K562 (cell line): ENCODE results near the gene SEC22C. TPM values are rescaled to one million over a fixed set of nuclear protein-coding genes. Genes with fewer than 3 reads are reported as not detected.

Experiments
- ATF7 ChIP-seq: fragments of 450-650 bp; IDR thresholded peaks from 2 replicates; pipeline ENCODE4 v1.7.1; 2014; ENCODE audit warnings: mild to moderate bottlenecking, moderate library complexity
- CBFB ChIP-seq: sonication (generic); formaldehyde crosslinking; IDR thresholded peaks from 2 replicates; pipeline ENCODE4 v1.4.0; 2020; ENCODE audit warnings: mild to moderate bottlenecking, missing genetic modification reagents
- COPS2 ChIP-seq: fragments of 450-650 bp; conservative IDR thresholded peaks from 2 replicates; pipeline ENCODE4 v1.6.1; 2016; ENCODE audit warnings: mild to moderate bottlenecking, moderate library complexity
- EGR1 ChIP-seq: fragments of 450-650 bp; conservative IDR thresholded peaks from 2 replicates; pipeline ENCODE4 v1.6.1; 2017; ENCODE audit warnings: mild to moderate bottlenecking
- MED1 ChIP-seq: sonication (generic); formaldehyde crosslinking; IDR thresholded peaks from 2 replicates; pipeline ENCODE4 v1.8.1; 2023; ENCODE audit warnings: missing genetic modification reagents, borderline replicate concordance
- MTA3 ChIP-seq: fragments of 450-650 bp; formaldehyde crosslinking; IDR thresholded peaks from 2 replicates; pipeline ENCODE4 v1.6.1; 2017; ENCODE audit warnings: mild to moderate bottlenecking, borderline replicate concordance
- SIX5 ChIP-seq, 2 experiments: IDR thresholded peaks; 2 replicates each; pipeline ENCODE4 v1.6.1; 2011; ENCODE audit warnings: low read length in 2 of 2, borderline replicate concordance in 1 of 2, low read depth in 1 of 2, mild to moderate bottlenecking in 1 of 2, moderate library complexity in 1 of 2; ENCODE audit not compliant: insufficient read depth in 1 of 2
- SLC30A9 ChIP-seq: fragments of 250-450 bp; sonication (Bioruptor Pico); IDR thresholded peaks from 2 replicates; pipeline ENCODE4 v1.8.0; 2022; ENCODE audit warnings: mild to moderate bottlenecking, moderate library complexity
- SP2 ChIP-seq: IDR thresholded peaks from 2 replicates; pipeline ENCODE4 v1.6.1; 2011; ENCODE audit warnings: mild to moderate bottlenecking, low read depth, low read length, moderate library complexity; ENCODE audit not compliant: poor library complexity, severe bottlenecking; ENCODE audit errors: extremely low read depth
- SRSF1 ChIP-seq: fragments of 200-400 bp; formaldehyde crosslinking; IDR thresholded peaks from 2 replicates; pipeline ENCODE4 v1.6.1; 2017; ENCODE audit warnings: mild to moderate bottlenecking, low read depth, low read length, moderate library complexity
- TEAD2 ChIP-seq: fragments of 450-650 bp; IDR thresholded peaks from 2 replicates; pipeline ENCODE4 v1.6.1; 2016; ENCODE audit warnings: missing genetic modification characterization, control low read depth, missing compliant biosample characterization
- ZC3H11A ChIP-seq: IDR thresholded peaks from 2 replicates; pipeline ENCODE4 v1.6.1; 2012; ENCODE audit warnings: low read depth, low read length, improper control_type of control experiment
- ZC3H4 ChIP-seq: sonication (generic); formaldehyde crosslinking; IDR thresholded peaks from 2 replicates; pipeline ENCODE4 v1.9.0; 2021; ENCODE audit warnings: missing genetic modification reagents, borderline replicate concordance
- polyA plus RNA-seq, 8 experiments: library from polyadenylated mRNA; depleted of rRNA in 4 of 8; stranded (reverse) in 5 of 8; unstranded in 3 of 8; fragments of >200 nt; fragmentation: Nextera tagmentation in 2 of 8; fragmentation: Illumina TruSeq in 1 of 8; extraction: Ambion mirVana in 2 of 8; extraction: Trizol in 1 of 8; gene quantifications; 2 replicates each; pipeline versions ENCODE4 v1.2.1 to v1.2.3, GENCODE V29; 2011 to 2014; ENCODE audit warnings: inconsistent platforms in 1 of 8, missing spikeins in 1 of 8
- total RNA-seq, 7 experiments: library from RNA; depleted of rRNA in 6 of 7; stranded (reverse); fragments of >200 nt in 6 of 7; fragmentation: Illumina TruSeq in 2 of 7; extraction: Trizol in 2 of 7; gene quantifications; 2 replicates each; pipeline versions ENCODE4 v1.2.1 to v1.2.3, GENCODE V29; 2011 to 2021; ENCODE audit warnings: low replicate concordance in 1 of 7
- TF ChIP-seq, protein P1 (sequence below): fragments of 250-450 bp; sonication (Bioruptor Pico); IDR thresholded peaks from 2 replicates; pipeline ENCODE4 v1.8.0; 2022; ENCODE audit warnings: moderate library complexity, mild to moderate bottlenecking, inconsistent platforms
- TF ChIP-seq, protein P2 (sequence below): IDR thresholded peaks from 2 replicates; pipeline ENCODE4 v1.6.1; 2011; ENCODE audit warnings: borderline replicate concordance, low read depth, mild to moderate bottlenecking, moderate library complexity, low read length; ENCODE audit not compliant: insufficient read depth, poor library complexity, severe bottlenecking
- TF ChIP-seq, protein P3 (sequence below): sonication (generic); formaldehyde crosslinking; IDR thresholded peaks from 2 replicates; pipeline ENCODE4 v1.8.0; 2022; ENCODE audit warnings: missing genetic modification reagents, mild to moderate bottlenecking, borderline replicate concordance
- TF ChIP-seq, protein P4 (sequence below): fragments of 450-650 bp; formaldehyde crosslinking; IDR thresholded peaks from 2 replicates; pipeline ENCODE4 v1.4.0; 2020; ENCODE audit warnings: mild to moderate bottlenecking, mixed read lengths

Gene SEC22C
- total and polyA plus RNA-seq, 9 of the 15 experiments (the other 6 are each of a cell fraction or from before 2014, with no cell fraction given) = 35.6 to 68.4 (median 50.7) TPM

DNA sequence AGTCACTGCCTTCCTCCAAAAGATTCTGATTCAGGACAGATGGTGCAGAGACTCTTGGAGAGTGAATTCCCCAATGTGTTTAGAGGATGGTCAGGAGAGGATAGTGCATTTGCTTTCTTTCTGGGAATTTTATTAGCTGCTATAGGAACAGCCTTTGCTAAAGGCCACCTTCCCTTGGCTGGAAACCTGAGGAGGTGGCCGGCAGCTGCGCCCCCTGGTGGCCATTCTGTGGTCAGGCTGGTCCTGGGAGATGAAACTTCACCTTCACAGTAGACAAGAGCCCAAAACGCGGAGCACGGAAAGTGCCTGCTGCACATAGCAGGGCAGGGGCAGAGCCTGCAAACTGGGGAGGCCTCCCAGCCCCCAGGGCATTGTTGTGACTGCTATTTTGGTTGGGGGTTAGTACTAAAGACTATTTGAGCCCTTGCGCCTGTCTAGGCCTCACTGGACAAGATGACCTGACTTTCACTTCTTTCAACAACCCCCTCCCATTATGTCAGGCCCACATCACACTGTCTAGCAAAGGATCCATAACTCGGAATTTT lies 34.3 kb downstream of the SEC22C start (continued):
- TF ChIP-seq, protein P1, sequence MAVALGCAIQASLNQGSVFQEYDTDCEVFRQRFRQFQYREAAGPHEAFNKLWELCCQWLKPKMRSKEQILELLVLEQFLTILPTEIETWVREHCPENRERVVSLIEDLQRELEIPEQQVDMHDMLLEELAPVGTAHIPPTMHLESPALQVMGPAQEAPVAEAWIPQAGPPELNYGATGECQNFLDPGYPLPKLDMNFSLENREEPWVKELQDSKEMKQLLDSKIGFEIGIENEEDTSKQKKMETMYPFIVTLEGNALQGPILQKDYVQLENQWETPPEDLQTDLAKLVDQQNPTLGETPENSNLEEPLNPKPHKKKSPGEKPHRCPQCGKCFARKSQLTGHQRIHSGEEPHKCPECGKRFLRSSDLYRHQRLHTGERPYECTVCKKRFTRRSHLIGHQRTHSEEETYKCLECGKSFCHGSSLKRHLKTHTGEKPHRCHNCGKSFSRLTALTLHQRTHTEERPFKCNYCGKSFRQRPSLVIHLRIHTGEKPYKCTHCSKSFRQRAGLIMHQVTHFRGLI (CRISPR knock-in tag) = no peak
- TF ChIP-seq TEAD2 (no peak), ZC3H4 (CRISPR knock-in tag) (no peak), MTA3 (peak; percentile 22; the same call in 1 of the 2 replicates), EGR1 (no peak), SRSF1 (no peak), ZC3H11A (0 out of 2 replicates have a peak, but pooled peaks have one; percentile 32), CBFB (CRISPR knock-in tag) (no peak), MED1 (no peak), SP2 (no peak), SLC30A9 (CRISPR knock-in tag) (no peak), SIX5 (IDR thresholded peaks at IDR 0.05; ENCODE audit: borderline replicate concordance in 1 of 2, insufficient read depth in 1 of 2, low read depth in 1 of 2, low read length in 2 of 2) (no peak), ATF7 (no peak), COPS2 (no peak)
- TF ChIP-seq, protein P2, sequence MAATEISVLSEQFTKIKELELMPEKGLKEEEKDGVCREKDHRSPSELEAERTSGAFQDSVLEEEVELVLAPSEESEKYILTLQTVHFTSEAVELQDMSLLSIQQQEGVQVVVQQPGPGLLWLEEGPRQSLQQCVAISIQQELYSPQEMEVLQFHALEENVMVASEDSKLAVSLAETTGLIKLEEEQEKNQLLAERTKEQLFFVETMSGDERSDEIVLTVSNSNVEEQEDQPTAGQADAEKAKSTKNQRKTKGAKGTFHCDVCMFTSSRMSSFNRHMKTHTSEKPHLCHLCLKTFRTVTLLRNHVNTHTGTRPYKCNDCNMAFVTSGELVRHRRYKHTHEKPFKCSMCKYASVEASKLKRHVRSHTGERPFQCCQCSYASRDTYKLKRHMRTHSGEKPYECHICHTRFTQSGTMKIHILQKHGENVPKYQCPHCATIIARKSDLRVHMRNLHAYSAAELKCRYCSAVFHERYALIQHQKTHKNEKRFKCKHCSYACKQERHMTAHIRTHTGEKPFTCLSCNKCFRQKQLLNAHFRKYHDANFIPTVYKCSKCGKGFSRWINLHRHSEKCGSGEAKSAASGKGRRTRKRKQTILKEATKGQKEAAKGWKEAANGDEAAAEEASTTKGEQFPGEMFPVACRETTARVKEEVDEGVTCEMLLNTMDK = peak; percentile 91
- TF ChIP-seq, protein P3, sequence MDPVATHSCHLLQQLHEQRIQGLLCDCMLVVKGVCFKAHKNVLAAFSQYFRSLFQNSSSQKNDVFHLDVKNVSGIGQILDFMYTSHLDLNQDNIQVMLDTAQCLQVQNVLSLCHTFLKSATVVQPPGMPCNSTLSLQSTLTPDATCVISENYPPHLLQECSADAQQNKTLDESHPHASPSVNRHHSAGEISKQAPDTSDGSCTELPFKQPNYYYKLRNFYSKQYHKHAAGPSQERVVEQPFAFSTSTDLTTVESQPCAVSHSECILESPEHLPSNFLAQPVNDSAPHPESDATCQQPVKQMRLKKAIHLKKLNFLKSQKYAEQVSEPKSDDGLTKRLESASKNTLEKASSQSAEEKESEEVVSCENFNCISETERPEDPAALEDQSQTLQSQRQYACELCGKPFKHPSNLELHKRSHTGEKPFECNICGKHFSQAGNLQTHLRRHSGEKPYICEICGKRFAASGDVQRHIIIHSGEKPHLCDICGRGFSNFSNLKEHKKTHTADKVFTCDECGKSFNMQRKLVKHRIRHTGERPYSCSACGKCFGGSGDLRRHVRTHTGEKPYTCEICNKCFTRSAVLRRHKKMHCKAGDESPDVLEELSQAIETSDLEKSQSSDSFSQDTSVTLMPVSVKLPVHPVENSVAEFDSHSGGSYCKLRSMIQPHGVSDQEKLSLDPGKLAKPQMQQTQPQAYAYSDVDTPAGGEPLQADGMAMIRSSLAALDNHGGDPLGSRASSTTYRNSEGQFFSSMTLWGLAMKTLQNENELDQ = no peak
- TF ChIP-seq, protein P4, sequence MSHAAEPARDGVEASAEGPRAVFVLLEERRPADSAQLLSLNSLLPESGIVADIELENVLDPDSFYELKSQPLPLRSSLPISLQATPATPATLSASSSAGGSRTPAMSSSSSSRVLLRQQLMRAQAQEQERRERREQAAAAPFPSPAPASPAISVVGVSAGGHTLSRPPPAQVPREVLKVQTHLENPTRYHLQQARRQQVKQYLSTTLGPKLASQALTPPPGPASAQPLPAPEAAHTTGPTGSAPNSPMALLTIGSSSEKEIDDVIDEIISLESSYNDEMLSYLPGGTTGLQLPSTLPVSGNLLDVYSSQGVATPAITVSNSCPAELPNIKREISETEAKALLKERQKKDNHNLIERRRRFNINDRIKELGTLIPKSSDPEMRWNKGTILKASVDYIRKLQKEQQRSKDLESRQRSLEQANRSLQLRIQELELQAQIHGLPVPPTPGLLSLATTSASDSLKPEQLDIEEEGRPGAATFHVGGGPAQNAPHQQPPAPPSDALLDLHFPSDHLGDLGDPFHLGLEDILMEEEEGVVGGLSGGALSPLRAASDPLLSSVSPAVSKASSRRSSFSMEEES = no peak
